GM23338 (cell line): Measurements from ENCODE around the gene CCNB3. TPM values are rescaled to one million over a fixed set of nuclear protein-coding genes. Genes with fewer than 3 reads are reported as not detected.

Experiments used
- ATAC-seq: fragments of 200-7000 bp; cut with Tn5 transposase; 3 replicates; pipeline ENCODE4 v1.9.1; 2020
- DNase-seq: peaks from one replicate; pipeline ENCODE4 v3.0.0-alpha.2; 2015; ENCODE audit warnings: low spot score
- H2AFZ ChIP-seq: fragments of 200-600 bp; sonication (generic); 2 replicates; pipeline ENCODE4 v1.8.0; 2016; ENCODE audit warnings: antibody characterized with exemption, mild to moderate bottlenecking, moderate library complexity
- H3F3A ChIP-seq: fragments of 200-600 bp; sonication (generic); replicated peaks from 2 replicates; pipeline ENCODE4 v1.8.0; 2017; ENCODE audit warnings: antibody characterized with exemption, mixed run types, low read depth
- H3K27ac ChIP-seq: fragments of 200-600 bp; sonication (generic); 2 replicates; pipeline ENCODE4 v1.6.1; 2016; ENCODE audit warnings: low read depth
- H3K27me3 ChIP-seq: fragments of 200-600 bp; sonication (generic); 2 replicates; pipeline ENCODE4 v1.8.0; 2016; ENCODE audit warnings: mild to moderate bottlenecking, mixed run types, moderate library complexity; ENCODE audit not compliant: insufficient read depth
- H3K36me3 ChIP-seq: fragments of 200-600 bp; sonication (generic); 2 replicates; pipeline ENCODE4 v1.8.0; 2016; ENCODE audit warnings: mild to moderate bottlenecking; ENCODE audit not compliant: insufficient read depth
- H3K4me1 ChIP-seq: fragments of 200-600 bp; sonication (generic); 2 replicates; pipeline ENCODE4 v1.8.0; 2016; ENCODE audit warnings: mild to moderate bottlenecking, moderate library complexity; ENCODE audit not compliant: insufficient read depth
- H3K4me2 ChIP-seq: fragments of 200-600 bp; sonication (generic); 2 replicates; pipeline ENCODE4 v1.7.1; 2017; ENCODE audit warnings: mixed run types
- H3K4me3 ChIP-seq: fragments of 200-600 bp; sonication (generic); 2 replicates; pipeline ENCODE4 v1.6.1; 2016; ENCODE audit warnings: mixed run types
- H3K79me2 ChIP-seq: fragments of 200-600 bp; sonication (generic); replicated peaks from 2 replicates; pipeline ENCODE4 v1.8.0; 2017; ENCODE audit warnings: mild to moderate bottlenecking; ENCODE audit not compliant: insufficient read depth
- H3K9me2 ChIP-seq: fragments of 200-600 bp; sonication (generic); 2 replicates; pipeline ENCODE4 v1.8.0; 2017; ENCODE audit not compliant: insufficient read depth
- H4K20me1 ChIP-seq: fragments of 200-600 bp; sonication (generic); replicated peaks from 2 replicates; pipeline ENCODE4 v1.8.0; 2017; ENCODE audit warnings: mild to moderate bottlenecking; ENCODE audit not compliant: insufficient read depth
- H3K27ac Mint-ChIP-seq: 2 replicates; pipeline ENCODE4 v1.8.0; 2020; ENCODE audit warnings: inconsistent platforms, mild to moderate bottlenecking, moderate library complexity, mixed read lengths
- H3K27me3 Mint-ChIP-seq: 3 replicates; pipeline ENCODE4 v1.8.0; 2022; ENCODE audit warnings: low read depth, mild to moderate bottlenecking, moderate library complexity, mixed read lengths, inconsistent platforms; ENCODE audit not compliant: insufficient read depth, poor library complexity
- H3K36me3 Mint-ChIP-seq: 3 replicates; pipeline ENCODE4 v1.8.0; 2021; ENCODE audit warnings: low read depth, mild to moderate bottlenecking, inconsistent platforms, moderate library complexity, mixed read lengths
- H3K4me1 Mint-ChIP-seq: 3 replicates; pipeline ENCODE4 v1.8.0; 2020; ENCODE audit warnings: mild to moderate bottlenecking, inconsistent platforms, mixed read lengths
- H3K4me3 Mint-ChIP-seq: 3 replicates; pipeline ENCODE4 v1.8.0; 2021; ENCODE audit warnings: moderate library complexity, mild to moderate bottlenecking, inconsistent platforms, mixed read lengths
- H3K9me3 Mint-ChIP-seq: 3 replicates; pipeline ENCODE4 v1.8.0; 2020; ENCODE audit warnings: moderate library complexity, mild to moderate bottlenecking, inconsistent platforms, mixed read lengths
- EZH2 ChIP-seq: fragments of 200-600 bp; sonication (generic); IDR thresholded peaks from one replicate; pipeline ENCODE4 v1.8.0; 2017; ENCODE audit warnings: antibody characterized with exemption, mild to moderate bottlenecking, low read depth; ENCODE audit not compliant: unreplicated experiment
- EZH2phosphoT487 ChIP-seq: fragments of 200-600 bp; sonication (generic); IDR thresholded peaks from one replicate; pipeline ENCODE4 v1.8.1; 2018; ENCODE audit warnings: antibody characterized with exemption; ENCODE audit not compliant: unreplicated experiment
- JUNB ChIP-seq: IDR thresholded peaks from one replicate; pipeline ENCODE4 v1.6.1; 2016; ENCODE audit warnings: antibody characterized with exemption; ENCODE audit not compliant: unreplicated experiment
- NANOG ChIP-seq: IDR thresholded peaks from 2 replicates; pipeline ENCODE4 v1.6.1; 2016; ENCODE audit warnings: antibody characterized with exemption, borderline replicate concordance
- POLR2AphosphoS5 ChIP-seq: IDR thresholded peaks from 2 replicates; pipeline ENCODE4 v1.6.1; 2016; ENCODE audit warnings: antibody characterized with exemption, low read depth
- STAT1 ChIP-seq: IDR thresholded peaks from one replicate; pipeline ENCODE4 v1.6.1; 2016; ENCODE audit warnings: antibody characterized with exemption; ENCODE audit not compliant: unreplicated experiment
- ZNF114 ChIP-seq: fragments of 250-450 bp; sonication (Bioruptor Pico); IDR thresholded peaks from 2 replicates; pipeline ENCODE4 v1.5.0; 2020; ENCODE audit warnings: mild to moderate bottlenecking, moderate library complexity
- ZNF331 ChIP-seq: fragments of 250-450 bp; sonication (Bioruptor Pico); IDR thresholded peaks from 2 replicates; pipeline ENCODE4 v1.5.0; 2020; ENCODE audit warnings: low read depth, mild to moderate bottlenecking, moderate library complexity
- polyA plus RNA-seq: library from polyadenylated mRNA; unstranded; fragments of >200 nt; fragmentation: Nextera tagmentation; extraction: Ambion mirVana; gene quantifications from 2 replicates; pipeline ENCODE4 v1.2.1, GENCODE V29; 2016
- total RNA-seq: library from RNA; depleted of rRNA; stranded (reverse); fragments of >200 nt; shearing (Covaris generic); gene quantifications from 2 replicates; pipeline ENCODE4 v1.2.3, GENCODE V29; 2014
- TF ChIP-seq, protein P1 (sequence below): fragments of 250-450 bp; sonication (Bioruptor Pico); IDR thresholded peaks from 2 replicates; pipeline ENCODE4 v1.5.0; 2020; ENCODE audit warnings: mild to moderate bottlenecking, moderate library complexity
- TF ChIP-seq, protein P2 (sequence below), 2 experiments: fragments of 200-600 bp in 1 of 2; sonication (generic) in 1 of 2; conservative IDR thresholded peaks; 2 replicates each; pipeline versions ENCODE4 v1.5.1 to v1.6.1; 2016 to 2017; ENCODE audit warnings: antibody characterized with exemption in 2 of 2, low read depth in 2 of 2, mild to moderate bottlenecking in 2 of 2, moderate library complexity in 1 of 2
- TF ChIP-seq, protein P3 (sequence below): IDR thresholded peaks from 2 replicates; pipeline ENCODE4 v1.6.1; 2016; ENCODE audit warnings: antibody characterized with exemption

CCNB3 gene
- total and polyA plus RNA-seq, 2 experiments from 2014 or later: 0.13 to 1.2 TPM

DNA sequence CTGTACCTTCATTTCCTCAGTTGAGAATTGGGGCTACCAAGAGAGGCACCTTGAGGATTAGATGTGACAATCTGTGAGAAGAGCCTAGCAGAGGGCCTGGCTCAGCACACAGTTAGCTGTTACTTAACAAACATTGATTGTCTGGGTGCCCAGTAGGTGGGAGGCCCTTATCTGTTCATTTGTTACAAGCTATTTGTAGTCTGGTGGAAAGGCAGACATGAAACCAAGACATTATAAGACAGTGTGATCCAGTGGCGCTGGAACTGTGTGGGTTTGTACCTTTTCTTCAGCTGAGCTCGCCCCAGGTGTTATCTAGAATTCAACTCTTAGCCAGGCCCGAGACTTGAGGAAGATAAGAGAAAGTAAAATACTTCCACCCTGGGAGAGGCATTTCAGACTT is 20.7 kb upstream of the CCNB3 start (continued):
- TF ChIP-seq, protein P1, sequence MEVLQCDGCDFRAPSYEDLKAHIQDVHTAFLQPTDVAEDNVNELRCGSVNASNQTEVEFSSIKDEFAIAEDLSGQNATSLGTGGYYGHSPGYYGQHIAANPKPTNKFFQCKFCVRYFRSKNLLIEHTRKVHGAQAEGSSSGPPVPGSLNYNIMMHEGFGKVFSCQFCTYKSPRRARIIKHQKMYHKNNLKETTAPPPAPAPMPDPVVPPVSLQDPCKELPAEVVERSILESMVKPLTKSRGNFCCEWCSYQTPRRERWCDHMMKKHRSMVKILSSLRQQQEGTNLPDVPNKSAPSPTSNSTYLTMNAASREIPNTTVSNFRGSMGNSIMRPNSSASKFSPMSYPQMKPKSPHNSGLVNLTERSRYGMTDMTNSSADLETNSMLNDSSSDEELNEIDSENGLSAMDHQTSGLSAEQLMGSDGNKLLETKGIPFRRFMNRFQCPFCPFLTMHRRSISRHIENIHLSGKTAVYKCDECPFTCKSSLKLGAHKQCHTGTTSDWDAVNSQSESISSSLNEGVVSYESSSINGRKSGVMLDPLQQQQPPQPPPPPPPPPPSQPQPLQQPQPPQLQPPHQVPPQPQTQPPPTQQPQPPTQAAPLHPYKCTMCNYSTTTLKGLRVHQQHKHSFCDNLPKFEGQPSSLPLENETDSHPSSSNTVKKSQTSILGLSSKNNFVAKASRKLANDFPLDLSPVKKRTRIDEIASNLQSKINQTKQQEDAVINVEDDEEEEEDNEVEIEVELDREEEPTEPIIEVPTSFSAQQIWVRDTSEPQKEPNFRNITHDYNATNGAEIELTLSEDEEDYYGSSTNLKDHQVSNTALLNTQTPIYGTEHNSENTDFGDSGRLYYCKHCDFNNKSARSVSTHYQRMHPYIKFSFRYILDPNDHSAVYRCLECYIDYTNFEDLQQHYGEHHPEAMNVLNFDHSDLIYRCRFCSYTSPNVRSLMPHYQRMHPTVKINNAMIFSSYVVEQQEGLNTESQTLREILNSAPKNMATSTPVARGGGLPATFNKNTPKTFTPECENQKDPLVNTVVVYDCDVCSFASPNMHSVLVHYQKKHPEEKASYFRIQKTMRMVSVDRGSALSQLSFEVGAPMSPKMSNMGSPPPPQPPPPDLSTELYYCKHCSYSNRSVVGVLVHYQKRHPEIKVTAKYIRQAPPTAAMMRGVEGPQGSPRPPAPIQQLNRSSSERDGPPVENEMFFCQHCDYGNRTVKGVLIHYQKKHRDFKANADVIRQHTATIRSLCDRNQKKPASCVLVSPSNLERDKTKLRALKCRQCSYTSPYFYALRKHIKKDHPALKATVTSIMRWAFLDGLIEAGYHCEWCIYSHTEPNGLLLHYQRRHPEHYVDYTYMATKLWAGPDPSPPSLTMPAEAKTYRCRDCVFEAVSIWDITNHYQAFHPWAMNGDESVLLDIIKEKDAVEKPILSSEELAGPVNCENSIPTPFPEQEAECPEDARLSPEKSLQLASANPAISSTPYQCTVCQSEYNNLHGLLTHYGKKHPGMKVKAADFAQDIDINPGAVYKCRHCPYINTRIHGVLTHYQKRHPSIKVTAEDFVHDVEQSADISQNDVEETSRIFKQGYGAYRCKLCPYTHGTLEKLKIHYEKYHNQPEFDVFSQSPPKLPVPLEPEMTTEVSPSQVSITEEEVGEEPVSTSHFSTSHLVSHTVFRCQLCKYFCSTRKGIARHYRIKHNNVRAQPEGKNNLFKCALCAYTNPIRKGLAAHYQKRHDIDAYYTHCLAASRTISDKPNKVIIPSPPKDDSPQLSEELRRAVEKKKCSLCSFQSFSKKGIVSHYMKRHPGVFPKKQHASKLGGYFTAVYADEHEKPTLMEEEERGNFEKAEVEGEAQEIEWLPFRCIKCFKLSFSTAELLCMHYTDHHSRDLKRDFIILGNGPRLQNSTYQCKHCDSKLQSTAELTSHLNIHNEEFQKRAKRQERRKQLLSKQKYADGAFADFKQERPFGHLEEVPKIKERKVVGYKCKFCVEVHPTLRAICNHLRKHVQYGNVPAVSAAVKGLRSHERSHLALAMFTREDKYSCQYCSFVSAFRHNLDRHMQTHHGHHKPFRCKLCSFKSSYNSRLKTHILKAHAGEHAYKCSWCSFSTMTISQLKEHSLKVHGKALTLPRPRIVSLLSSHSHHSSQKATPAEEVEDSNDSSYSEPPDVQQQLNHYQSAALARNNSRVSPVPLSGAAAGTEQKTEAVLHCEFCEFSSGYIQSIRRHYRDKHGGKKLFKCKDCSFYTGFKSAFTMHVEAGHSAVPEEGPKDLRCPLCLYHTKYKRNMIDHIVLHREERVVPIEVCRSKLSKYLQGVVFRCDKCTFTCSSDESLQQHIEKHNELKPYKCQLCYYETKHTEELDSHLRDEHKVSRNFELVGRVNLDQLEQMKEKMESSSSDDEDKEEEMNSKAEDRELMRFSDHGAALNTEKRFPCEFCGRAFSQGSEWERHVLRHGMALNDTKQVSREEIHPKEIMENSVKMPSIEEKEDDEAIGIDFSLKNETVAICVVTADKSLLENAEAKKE (CRISPR knock-in tag): no peak
- TF ChIP-seq STAT1: no peak

DNA sequence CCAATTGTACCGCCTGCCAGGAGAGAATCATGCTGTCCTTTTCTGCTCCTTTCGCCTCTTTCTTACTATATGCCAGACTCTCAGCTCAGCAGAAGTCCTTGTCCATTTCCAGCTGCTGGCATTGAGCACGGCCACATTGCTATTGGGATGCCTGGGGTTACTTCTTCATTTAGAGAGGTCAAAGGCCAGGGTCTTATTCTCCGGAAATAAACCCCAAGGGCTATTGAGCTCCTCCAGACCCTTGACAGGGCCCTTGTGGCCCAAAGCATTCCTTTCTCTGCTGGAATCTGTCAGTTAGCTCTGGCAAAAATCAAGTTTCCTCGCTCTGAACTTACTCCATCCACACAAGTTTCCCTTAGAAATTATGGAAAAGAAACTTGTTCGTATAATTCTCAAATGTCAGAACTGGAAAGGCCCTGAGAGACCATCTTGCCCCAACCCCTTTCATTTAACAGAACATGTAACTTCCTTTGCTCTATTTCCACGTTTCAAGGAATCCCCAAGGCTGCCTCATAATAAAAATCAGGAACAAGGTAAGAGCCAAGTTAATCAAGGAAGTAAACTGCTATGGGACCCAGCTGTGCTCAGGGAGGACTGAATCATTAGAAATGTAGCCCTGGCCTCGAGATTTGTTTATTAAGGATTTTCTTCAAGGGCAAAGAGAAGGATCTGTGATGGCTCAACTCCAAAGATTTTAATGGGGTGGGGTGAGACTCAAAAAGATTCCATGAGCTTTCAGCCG is 15.5 kb upstream of the CCNB3 start:
- Histone ChIP-seq H3K4me2 (no peak overlapping the region), H3K9me2 (no peaks in the 10 kb centered on the region), H2AFZ (peak overlapping the region; percentile 66; the same call in 1 of the 2 replicates), H3F3A (no peaks in the 10 kb centered on the region), H3K79me2 (no peaks in the 10 kb centered on the region), H3K27ac (no peak overlapping the region), H4K20me1 (no peaks in the 10 kb centered on the region), H3K4me1 (peaks cover 18% of the 10 kb centered on the region), H3K36me3 (no peaks in the 10 kb centered on the region), H3K4me3 (no peak overlapping the region), H3K27me3 (no peaks in the 10 kb centered on the region)
- no peak overlapping the region for H3K4me3 Mint-ChIP-seq
- H3K36me3 Mint-ChIP-seq: no peaks in the 10 kb centered on the region
- DNase-seq (no peak), ATAC-seq (no peak; the same call in 2 of the 3 replicates)
- no peak overlapping the region for H3K27ac Mint-ChIP-seq
- no peaks in the 10 kb centered on the region for H3K9me3 Mint-ChIP-seq
- H3K27me3 Mint-ChIP-seq: no peaks in the 10 kb centered on the region
- peaks cover 19% of the 10 kb centered on the region; the same call in 2 of the 3 replicates for H3K4me1 Mint-ChIP-seq
- no peak for TF ChIP-seq EZH2
- no peak for TF ChIP-seq EZH2phosphoT487
- TF ChIP-seq ZNF331 (CRISPR knock-in tag): no peak
- TF ChIP-seq, protein P2, sequence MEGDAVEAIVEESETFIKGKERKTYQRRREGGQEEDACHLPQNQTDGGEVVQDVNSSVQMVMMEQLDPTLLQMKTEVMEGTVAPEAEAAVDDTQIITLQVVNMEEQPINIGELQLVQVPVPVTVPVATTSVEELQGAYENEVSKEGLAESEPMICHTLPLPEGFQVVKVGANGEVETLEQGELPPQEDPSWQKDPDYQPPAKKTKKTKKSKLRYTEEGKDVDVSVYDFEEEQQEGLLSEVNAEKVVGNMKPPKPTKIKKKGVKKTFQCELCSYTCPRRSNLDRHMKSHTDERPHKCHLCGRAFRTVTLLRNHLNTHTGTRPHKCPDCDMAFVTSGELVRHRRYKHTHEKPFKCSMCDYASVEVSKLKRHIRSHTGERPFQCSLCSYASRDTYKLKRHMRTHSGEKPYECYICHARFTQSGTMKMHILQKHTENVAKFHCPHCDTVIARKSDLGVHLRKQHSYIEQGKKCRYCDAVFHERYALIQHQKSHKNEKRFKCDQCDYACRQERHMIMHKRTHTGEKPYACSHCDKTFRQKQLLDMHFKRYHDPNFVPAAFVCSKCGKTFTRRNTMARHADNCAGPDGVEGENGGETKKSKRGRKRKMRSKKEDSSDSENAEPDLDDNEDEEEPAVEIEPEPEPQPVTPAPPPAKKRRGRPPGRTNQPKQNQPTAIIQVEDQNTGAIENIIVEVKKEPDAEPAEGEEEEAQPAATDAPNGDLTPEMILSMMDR (conservative IDR thresholded peaks at IDR 0.05; ENCODE audit: low read depth in 2 of 2): no peak
- TF ChIP-seq, protein P3, sequence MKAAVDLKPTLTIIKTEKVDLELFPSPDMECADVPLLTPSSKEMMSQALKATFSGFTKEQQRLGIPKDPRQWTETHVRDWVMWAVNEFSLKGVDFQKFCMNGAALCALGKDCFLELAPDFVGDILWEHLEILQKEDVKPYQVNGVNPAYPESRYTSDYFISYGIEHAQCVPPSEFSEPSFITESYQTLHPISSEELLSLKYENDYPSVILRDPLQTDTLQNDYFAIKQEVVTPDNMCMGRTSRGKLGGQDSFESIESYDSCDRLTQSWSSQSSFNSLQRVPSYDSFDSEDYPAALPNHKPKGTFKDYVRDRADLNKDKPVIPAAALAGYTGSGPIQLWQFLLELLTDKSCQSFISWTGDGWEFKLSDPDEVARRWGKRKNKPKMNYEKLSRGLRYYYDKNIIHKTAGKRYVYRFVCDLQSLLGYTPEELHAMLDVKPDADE: no peak
- TF ChIP-seq JUNB: no peak
- no peak for TF ChIP-seq STAT1
- TF ChIP-seq POLR2AphosphoS5: no peak
- no peak for TF ChIP-seq ZNF114 (CRISPR knock-in tag)
- TF ChIP-seq NANOG: no peak
